ENCODE data around the gene LARGE1.

GRCh38 chr22:33851821-33852384, 68.4 kb downstream of the LARGE1 start:
- no peak for TF ChIP-seq CTCF (IDR thresholded peaks at IDR 0.05)
- no peak for TF ChIP-seq POLR2AphosphoS5 (IDR thresholded peaks at IDR 0.05; ENCODE audit: insufficient read depth in 1 of 2, low read depth in 1 of 2)
